Right lobe of liver (tissue), 6 donors: ENCODE results near the gene PLXNA4. TPM values are rescaled to one million over a fixed set of nuclear protein-coding genes. Genes with fewer than 3 reads are reported as not detected.

ENCODE experiments used
- ATAC-seq, 4 donors: fragments of 200-7000 bp; cut with Tn5 transposase; one replicate each; pipeline ENCODE4 v1.9.1; 2020; ENCODE audit warnings: mild to moderate bottlenecking in 4 of 4, moderate library complexity in 4 of 4
- DNase-seq, 3 donors: peaks; one replicate each; pipeline ENCODE4 v3.0.0-alpha.2; 2020
- H3K27ac ChIP-seq, 3 donors: fragments of 200-600 bp; one replicate each; pipeline ENCODE4 v1.8.0; 2022
- H3K27me3 ChIP-seq, 2 donors: fragments of 200-600 bp; one replicate each; pipeline ENCODE4 v1.8.0; 2022
- H3K36me3 ChIP-seq, 4 donors: fragments of 200-600 bp; sonication (generic) in 1 of 4; one replicate each; pipeline versions ENCODE4 v1.5.1 to v1.8.0; 2017 to 2022; ENCODE audit warnings: control low read depth in 1 of 4
- H3K4me1 ChIP-seq, 4 donors: fragments of 200-600 bp; sonication (generic) in 1 of 4; one replicate each; pipeline versions ENCODE4 v1.5.1 to v1.8.0; 2017 to 2022; ENCODE audit warnings: control low read depth in 1 of 4
- H3K4me3 ChIP-seq, 3 donors: fragments of 200-600 bp; one replicate each; pipeline ENCODE4 v1.8.0; 2022
- H3K9me3 ChIP-seq, 4 donors: fragments of 200-600 bp; sonication (generic) in 1 of 4; one replicate each; pipeline versions ENCODE4 v1.5.1 to v1.8.0; 2017 to 2022; ENCODE audit warnings: control low read depth in 1 of 4
- CTCF ChIP-seq, 4 donors: fragments of 200-600 bp in 3 of 4; fragments of 450-650 bp in 1 of 4; IDR thresholded peaks; one replicate each; pipeline versions ENCODE4 v1.5.1 to v1.8.0; 2016 to 2022; ENCODE audit warnings: antibody characterized with exemption in 4 of 4, mild to moderate bottlenecking in 2 of 4
- POLR2A ChIP-seq: fragments of 450-650 bp; IDR thresholded peaks from one replicate; pipeline ENCODE4 v1.6.1; 2017; ENCODE audit warnings: antibody characterized with exemption, mild to moderate bottlenecking
- WGBS: methylation state at CpG from one replicate; pipeline ENCODE4 v1.1.6; 2018; ENCODE audit warnings: low coverage, low lambda C conversion rate; ENCODE audit not compliant: insufficient coverage; ENCODE audit errors: missing lambda C conversion rate; 5-methylcytosine and 5-hydroxymethylcytosine counted together
- intact Hi-C, 2 donors: fragments of 100-400 bp; cut with DNase I; formaldehyde crosslinking; loops; one replicate each; pipeline versions ENCODE4 v1.11.2 to v1.14.1; 2022
- total RNA-seq, 6 experiments: library from RNA; depleted of rRNA in 2 of 6; stranded (reverse); fragments of >200 nt in 2 of 6; fragmentation: NEBNext Ultra II Directional in 3 of 6; extraction: Animal tissue kit (Norgen Biotek cat#: 25700) in 3 of 6; gene quantifications; one replicate each; pipeline versions ENCODE4 v1.1.0 to v1.2.4, GENCODE V29; 2016 to 2023
- donor health status: DM: no; HTN: yes; CAD: no.
- donor health status: DM: no; HTN: no; CAD: no.
- donor health status: DM: no; HTN: no; CAD: no.
- donor health status: DM: no; HTN: yes; CAD: no.
- donor health status: DM: no; HTN: yes; CAD: no.

The PLXNA4 gene
- total RNA-seq, 6 experiments from 2014 or later = 0.17 to 0.90 (median 0.30) TPM

- Histone ChIP-seq H3K4me3 (no peak overlapping the region), H3K27me3 (no peaks in the 10 kb centered on the region), H3K4me1 (no peaks in the 10 kb centered on the region), H3K27ac (no peak overlapping the region), H3K9me3 (no peaks in the 10 kb centered on the region), H3K36me3 (no peaks in the 10 kb centered on the region)
- intact Hi-C loops = no loop called here
- ATAC-seq = peak in 3 of 4 donors; percentile 20 to 64 (median 60)
- WGBS = 43% methylated on average over 5 of the region's 5 CpGs
- DNase-seq = no peak
- TF ChIP-seq CTCF (IDR thresholded peaks at IDR 0.05) = no peak
- TF ChIP-seq POLR2A = no peak
Measured at GRCh38 chr7:132521423-132521822, 54.8 kb downstream of the PLXNA4 start.

- H3K36me3 ChIP-seq = no peaks in the 10 kb centered on the region
- TF ChIP-seq POLR2A (no peak), CTCF (IDR thresholded peaks at IDR 0.05) (no peak)
- no peaks in the 10 kb centered on the region for H3K4me1 ChIP-seq
- DNase-seq (no peak), ATAC-seq (no peak)
- no peak overlapping the region for H3K4me3 ChIP-seq
- no peaks in the 10 kb centered on the region for H3K27me3 ChIP-seq
- H3K27ac ChIP-seq = no peak overlapping the region
- 43% methylated on average over 6 of the region's 9 CpGs for WGBS
- intact Hi-C loops = no loop called here
- H3K9me3 ChIP-seq = no peaks in the 10 kb centered on the region
Measured at GRCh38 chr7:132520591-132521280, 55.5 kb downstream of the PLXNA4 start.

- 9% methylated on average over 1 of the region's 1 CpG for WGBS
- no peaks in the 10 kb centered on the region for H3K9me3 ChIP-seq
- no peak overlapping the region for H3K4me3 ChIP-seq
- no peaks in the 10 kb centered on the region for H3K27me3 ChIP-seq
- no peaks in the 10 kb centered on the region for H3K4me1 ChIP-seq
- ATAC-seq (peak in 1 of 4 donors; percentile 21), DNase-seq (no peak)
- intact Hi-C loops = no loop called here
- no peak overlapping the region for H3K27ac ChIP-seq
- H3K36me3 ChIP-seq = no peaks in the 10 kb centered on the region
- no peak for TF ChIP-seq POLR2A
- TF ChIP-seq CTCF (IDR thresholded peaks at IDR 0.05) = no peak
Measured at GRCh38 chr7:132519936-132520335, 56.3 kb downstream of the PLXNA4 start.

GRCh38 chr7:132518839-132519173 lies 57.5 kb downstream of the PLXNA4 start:
- no peak for ATAC-seq
- no peak overlapping the region for H3K4me3 ChIP-seq
- WGBS = 60% methylated on average over 1 of the region's 6 CpGs
- no peaks in the 10 kb centered on the region for H3K4me1 ChIP-seq
- TF ChIP-seq POLR2A (no peak), CTCF (IDR thresholded peaks at IDR 0.05) (no peak)
- H3K27me3 ChIP-seq = no peaks in the 10 kb centered on the region
- H3K27ac ChIP-seq = no peak overlapping the region
- no peak for DNase-seq
- no peaks in the 10 kb centered on the region for H3K9me3 ChIP-seq
- intact Hi-C loops = no loop called here
- H3K36me3 ChIP-seq = no peaks in the 10 kb centered on the region
